HepG2 (cell line): ENCODE measurements around the gene HPD. TPM values are rescaled to one million over a fixed set of nuclear protein-coding genes. Genes with fewer than 3 reads are reported as not detected.

Experiments
- CEBPB ChIP-seq: IDR thresholded peaks from 2 replicates; pipeline ENCODE4 v1.6.1; 2011; ENCODE audit warnings: low read depth, low read length, improper control_type of control experiment, borderline replicate concordance
- ELF3 ChIP-seq: IDR thresholded peaks from 2 replicates; pipeline ENCODE4 v1.6.1; 2016; ENCODE audit warnings: missing genetic modification reagents, missing compliant biosample characterization
- HNF4G ChIP-seq, 2 experiments: sonication (generic) in 1 of 2; formaldehyde crosslinking in 1 of 2; IDR thresholded peaks; 2 replicates each; pipeline versions ENCODE4 v1.4.0 to v1.6.1; 2011 to 2020; ENCODE audit warnings: borderline replicate concordance in 2 of 2, low read depth in 2 of 2, mild to moderate bottlenecking in 2 of 2, low read length in 1 of 2, missing genetic modification reagents in 1 of 2, moderate library complexity in 1 of 2
- JUNB ChIP-seq: sonication (generic); formaldehyde crosslinking; IDR thresholded peaks from 2 replicates; pipeline ENCODE4 v1.8.0; 2022; ENCODE audit warnings: missing genetic modification reagents, mild to moderate bottlenecking, borderline replicate concordance
- KLF16 ChIP-seq, 2 experiments: sonication (generic) in 1 of 2; formaldehyde crosslinking in 1 of 2; IDR thresholded peaks; 2 replicates each; pipeline versions ENCODE4 v1.6.1 to v1.8.0; 2016 to 2023; ENCODE audit warnings: missing genetic modification reagents in 2 of 2, missing compliant biosample characterization in 1 of 2
- MAF1 ChIP-seq: sonication (generic); formaldehyde crosslinking; IDR thresholded peaks from 2 replicates; pipeline ENCODE4 v1.5.0; 2020; ENCODE audit warnings: missing genetic modification reagents, borderline replicate concordance
- MIER3 ChIP-seq: IDR thresholded peaks from 2 replicates; pipeline ENCODE4 v1.6.1; 2016; ENCODE audit warnings: missing compliant biosample characterization, borderline replicate concordance
- NPAS2 ChIP-seq: sonication (generic); formaldehyde crosslinking; IDR thresholded peaks from 2 replicates; pipeline ENCODE4 v1.8.0; 2022; ENCODE audit warnings: mild to moderate bottlenecking, missing genetic modification reagents, borderline replicate concordance
- RFX5 ChIP-seq: IDR thresholded peaks from 2 replicates; pipeline ENCODE4 v1.6.1; 2011; ENCODE audit warnings: low read depth, low read length, improper control_type of control experiment
- RNF2 ChIP-seq: fragments of 450-650 bp; conservative IDR thresholded peaks from 2 replicates; pipeline ENCODE4 v1.6.1; 2016; ENCODE audit warnings: low read depth
- SCMH1 ChIP-seq: sonication (generic); formaldehyde crosslinking; IDR thresholded peaks from 2 replicates; pipeline ENCODE4 v1.9.0; 2021; ENCODE audit warnings: missing genetic modification reagents, mild to moderate bottlenecking, borderline replicate concordance
- YY1 ChIP-seq: IDR thresholded peaks from 2 replicates; pipeline ENCODE4 v1.6.1; 2011; ENCODE audit warnings: low read length, low read depth, moderate library complexity, mild to moderate bottlenecking; ENCODE audit not compliant: insufficient read depth, insufficient replicate concordance
- ZFP36L2 ChIP-seq: sonication (generic); formaldehyde crosslinking; IDR thresholded peaks from 2 replicates; pipeline ENCODE4 v1.4.0; 2020; ENCODE audit warnings: missing genetic modification reagents
- ZNF136 ChIP-seq: sonication (generic); formaldehyde crosslinking; IDR thresholded peaks from 2 replicates; pipeline ENCODE4 v1.8.1; 2022; ENCODE audit warnings: low read depth, mild to moderate bottlenecking, moderate library complexity, missing genetic modification reagents
- ZNF543 ChIP-seq: sonication (generic); formaldehyde crosslinking; IDR thresholded peaks from 2 replicates; pipeline ENCODE4 v1.4.0; 2020; ENCODE audit warnings: mild to moderate bottlenecking, missing genetic modification reagents
- polyA plus RNA-seq, 8 experiments: library from polyadenylated mRNA; depleted of rRNA in 3 of 8; stranded (reverse) in 7 of 8; unstranded in 1 of 8; fragments of >200 nt; fragmentation: Illumina TruSeq in 4 of 8; extraction: Trizol in 4 of 8; gene quantifications; 2 replicates each; pipeline versions ENCODE4 v1.2.1 to v1.2.3, GENCODE V29; 2011 to 2016; ENCODE audit warnings: low read depth in 4 of 8, missing spikeins in 1 of 8, mixed read lengths in 1 of 8; ENCODE audit not compliant: insufficient read depth in 1 of 8
- total RNA-seq, 5 experiments: library from RNA; depleted of rRNA; stranded (reverse); fragments of >200 nt; fragmentation: Illumina TruSeq; extraction: Trizol; gene quantifications; 2 replicates each; pipeline ENCODE4 v1.2.3, GENCODE V29; 2016; ENCODE audit warnings: low read depth in 1 of 5
- TF ChIP-seq, protein P1 (sequence below): IDR thresholded peaks from 2 replicates; pipeline ENCODE4 v1.6.1; 2016; ENCODE audit warnings: mild to moderate bottlenecking, missing biosample characterization, missing genetic modification reagents
- TF ChIP-seq, protein P2 (sequence below): IDR thresholded peaks from 2 replicates; pipeline ENCODE4 v1.6.1; 2016; ENCODE audit warnings: low read depth, control low read depth
- TF ChIP-seq, protein P3 (sequence below), 2 experiments: sonication (generic) in 1 of 2; formaldehyde crosslinking in 1 of 2; IDR thresholded peaks; 2 replicates each; pipeline versions ENCODE4 v1.4.0 to v1.6.1; 2018 to 2020; ENCODE audit warnings: missing genetic modification reagents in 2 of 2, borderline replicate concordance in 1 of 2, low read depth in 1 of 2, mild to moderate bottlenecking in 1 of 2, missing biosample characterization in 1 of 2
- TF ChIP-seq, protein P4 (sequence below), 2 experiments: sonication (generic) in 1 of 2; formaldehyde crosslinking in 1 of 2; IDR thresholded peaks; 2 replicates each; pipeline versions ENCODE4 v1.4.0 to v1.6.1; 2016 to 2020; ENCODE audit warnings: borderline replicate concordance in 1 of 2, low read depth in 1 of 2, mild to moderate bottlenecking in 1 of 2, missing genetic modification reagents in 1 of 2

HPD gene
- total and polyA plus RNA-seq, 2 of the 13 experiments (the other 11 are each of a cell fraction or from before 2014, with no cell fraction given): 120 to 195 TPM

DNA sequence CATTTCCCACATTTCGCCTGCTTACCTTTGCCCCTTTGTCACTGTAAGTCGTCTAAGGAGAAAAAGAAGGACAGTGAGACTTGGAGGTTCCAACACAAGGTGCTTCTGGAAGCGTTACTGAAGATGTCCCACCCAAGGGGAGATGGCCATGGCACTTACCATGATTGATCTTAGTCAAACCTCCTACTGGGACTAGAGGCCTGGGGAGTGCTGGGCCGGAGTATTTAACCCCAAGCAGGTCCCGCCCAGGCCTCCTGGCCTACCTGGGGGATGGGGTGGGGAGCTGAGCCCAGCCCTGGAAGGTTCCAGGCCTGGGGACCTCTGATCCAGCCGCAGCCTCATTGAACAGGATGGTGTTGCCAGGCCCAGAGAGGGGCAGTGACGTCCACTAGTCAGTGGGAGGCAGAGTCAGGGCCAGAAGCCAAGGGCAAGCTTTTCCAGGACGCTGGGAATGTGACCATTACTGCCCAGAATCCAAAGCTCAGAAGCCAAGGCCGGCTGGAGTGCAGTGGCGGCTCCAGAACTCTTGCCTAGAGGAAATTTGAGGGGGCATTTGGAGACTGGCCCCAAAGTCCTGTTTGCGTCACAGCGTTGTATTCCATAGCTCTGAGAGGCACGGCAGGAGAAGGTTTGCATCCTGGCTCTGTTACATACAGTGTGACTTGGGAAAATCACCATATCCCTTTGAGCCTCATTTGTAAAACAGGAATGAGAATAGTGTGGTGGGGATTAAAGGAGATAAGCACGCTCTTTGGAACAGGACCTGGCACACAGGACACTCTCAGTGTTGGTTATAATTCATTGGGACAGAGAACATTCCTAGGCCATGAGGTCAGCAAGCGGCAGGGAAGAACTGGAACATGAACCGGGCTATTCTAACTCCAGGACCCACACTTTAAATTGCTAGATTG, at the start of gene HPD (continued):
- TF ChIP-seq, protein P1, sequence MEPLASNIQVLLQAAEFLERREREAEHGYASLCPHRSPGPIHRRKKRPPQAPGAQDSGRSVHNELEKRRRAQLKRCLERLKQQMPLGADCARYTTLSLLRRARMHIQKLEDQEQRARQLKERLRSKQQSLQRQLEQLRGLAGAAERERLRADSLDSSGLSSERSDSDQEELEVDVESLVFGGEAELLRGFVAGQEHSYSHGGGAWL (CRISPR knock-in tag): 0 out of 2 replicates have a peak, but pooled peaks have one; percentile 23
- TF ChIP-seq ELF3: peak; percentile 23
- 0 out of 2 replicates have a peak, but pooled peaks have one; percentile 21 for TF ChIP-seq MAF1
- TF ChIP-seq RFX5: 0 out of 2 replicates have a peak, but pooled peaks have one; percentile 45
- TF ChIP-seq ZNF136 (CRISPR knock-in tag): 0 out of 2 replicates have a peak, but pooled peaks have one; percentile 5
- no peak for TF ChIP-seq MIER3
- TF ChIP-seq KLF16 (CRISPR knock-in tag; IDR thresholded peaks at IDR 0.05): no peak
- TF ChIP-seq HNF4G (IDR thresholded peaks at IDR 0.05; ENCODE audit: borderline replicate concordance, low read depth, low read length): peak; percentile 84
- TF ChIP-seq HNF4G (CRISPR knock-in tag; IDR thresholded peaks at IDR 0.05; ENCODE audit: borderline replicate concordance, low read depth): 0 out of 2 replicates have a peak, but pooled peaks have one; percentile 71
- peak; percentile 84 for TF ChIP-seq JUNB
- TF ChIP-seq RNF2: no peak
- TF ChIP-seq, protein P2, sequence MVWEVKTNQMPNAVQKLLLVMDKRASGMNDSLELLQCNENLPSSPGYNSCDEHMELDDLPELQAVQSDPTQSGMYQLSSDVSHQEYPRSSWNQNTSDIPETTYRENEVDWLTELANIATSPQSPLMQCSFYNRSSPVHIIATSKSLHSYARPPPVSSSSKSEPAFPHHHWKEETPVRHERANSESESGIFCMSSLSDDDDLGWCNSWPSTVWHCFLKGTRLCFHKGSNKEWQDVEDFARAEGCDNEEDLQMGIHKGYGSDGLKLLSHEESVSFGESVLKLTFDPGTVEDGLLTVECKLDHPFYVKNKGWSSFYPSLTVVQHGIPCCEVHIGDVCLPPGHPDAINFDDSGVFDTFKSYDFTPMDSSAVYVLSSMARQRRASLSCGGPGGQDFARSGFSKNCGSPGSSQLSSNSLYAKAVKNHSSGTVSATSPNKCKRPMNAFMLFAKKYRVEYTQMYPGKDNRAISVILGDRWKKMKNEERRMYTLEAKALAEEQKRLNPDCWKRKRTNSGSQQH: no peak
- peak; percentile 15; the same call in 1 of the 2 replicates for TF ChIP-seq CEBPB
- no peak for TF ChIP-seq SCMH1 (CRISPR knock-in tag)
- no peak for TF ChIP-seq NPAS2
- TF ChIP-seq, protein P3, sequence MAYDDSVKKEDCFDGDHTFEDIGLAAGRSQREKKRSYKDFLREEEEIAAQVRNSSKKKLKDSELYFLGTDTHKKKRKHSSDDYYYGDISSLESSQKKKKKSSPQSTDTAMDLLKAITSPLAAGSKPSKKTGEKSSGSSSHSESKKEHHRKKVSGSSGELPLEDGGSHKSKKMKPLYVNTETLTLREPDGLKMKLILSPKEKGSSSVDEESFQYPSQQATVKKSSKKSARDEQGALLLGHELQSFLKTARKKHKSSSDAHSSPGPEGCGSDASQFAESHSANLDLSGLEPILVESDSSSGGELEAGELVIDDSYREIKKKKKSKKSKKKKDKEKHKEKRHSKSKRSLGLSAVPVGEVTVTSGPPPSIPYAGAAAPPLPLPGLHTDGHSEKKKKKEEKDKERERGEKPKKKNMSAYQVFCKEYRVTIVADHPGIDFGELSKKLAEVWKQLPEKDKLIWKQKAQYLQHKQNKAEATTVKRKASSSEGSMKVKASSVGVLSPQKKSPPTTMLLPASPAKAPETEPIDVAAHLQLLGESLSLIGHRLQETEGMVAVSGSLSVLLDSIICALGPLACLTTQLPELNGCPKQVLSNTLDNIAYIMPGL (CRISPR knock-in tag; IDR thresholded peaks at IDR 0.05; ENCODE audit: borderline replicate concordance in 1 of 2, low read depth in 1 of 2): peak; percentile 19 to 65; a peak in 2 of 4 replicates
- TF ChIP-seq ZFP36L2 (CRISPR knock-in tag): no peak
- TF ChIP-seq, protein P4, sequence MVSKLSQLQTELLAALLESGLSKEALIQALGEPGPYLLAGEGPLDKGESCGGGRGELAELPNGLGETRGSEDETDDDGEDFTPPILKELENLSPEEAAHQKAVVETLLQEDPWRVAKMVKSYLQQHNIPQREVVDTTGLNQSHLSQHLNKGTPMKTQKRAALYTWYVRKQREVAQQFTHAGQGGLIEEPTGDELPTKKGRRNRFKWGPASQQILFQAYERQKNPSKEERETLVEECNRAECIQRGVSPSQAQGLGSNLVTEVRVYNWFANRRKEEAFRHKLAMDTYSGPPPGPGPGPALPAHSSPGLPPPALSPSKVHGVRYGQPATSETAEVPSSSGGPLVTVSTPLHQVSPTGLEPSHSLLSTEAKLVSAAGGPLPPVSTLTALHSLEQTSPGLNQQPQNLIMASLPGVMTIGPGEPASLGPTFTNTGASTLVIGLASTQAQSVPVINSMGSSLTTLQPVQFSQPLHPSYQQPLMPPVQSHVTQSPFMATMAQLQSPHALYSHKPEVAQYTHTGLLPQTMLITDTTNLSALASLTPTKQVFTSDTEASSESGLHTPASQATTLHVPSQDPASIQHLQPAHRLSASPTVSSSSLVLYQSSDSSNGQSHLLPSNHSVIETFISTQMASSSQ (IDR thresholded peaks at IDR 0.05; ENCODE audit: low read depth): no peak
- TF ChIP-seq, protein P4 (CRISPR knock-in tag; IDR thresholded peaks at IDR 0.05; ENCODE audit: borderline replicate concordance): no peak
- no peak for TF ChIP-seq ZNF543 (CRISPR knock-in tag)
- TF ChIP-seq YY1: peak; percentile 29
